ENCODE results near the gene GALNS.
A peak's percentile ranks its signal among the peaks of the same experiment; 100 is the strongest.
"Not testable (repeated sequence)": the region's sequence is repeated elsewhere in the genome, so short reads cannot be mapped to it uniquely, and the experiment has no call there.

The GALNS gene

DNA sequence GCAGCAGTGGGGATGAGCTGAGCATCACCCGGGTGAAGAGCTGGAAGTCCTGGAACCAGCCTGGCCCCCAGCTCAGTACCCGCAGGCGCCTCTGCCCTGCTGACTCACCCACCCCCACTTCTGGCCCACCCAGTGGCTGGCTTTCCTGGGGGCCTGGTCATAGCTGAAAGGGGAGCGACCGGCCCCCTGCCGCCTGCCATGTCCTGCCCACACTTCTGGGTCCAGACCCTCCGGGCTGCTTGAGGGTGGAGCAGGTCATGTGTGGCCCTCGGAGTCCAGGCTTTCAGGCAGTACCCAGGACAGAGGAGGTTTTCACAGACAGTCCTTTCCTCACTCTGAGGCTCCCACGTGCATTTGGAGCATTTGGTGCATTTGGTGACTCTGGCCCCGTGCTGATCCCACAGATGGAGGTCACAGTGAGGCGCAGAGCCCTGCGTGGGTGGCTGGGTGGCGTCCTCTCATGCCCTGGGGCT is 64.6 kb downstream of the GALNS start:
- Mint-ChIP-seq H3K27ac (no peak overlapping the region), H3K9me3 (no peaks in the 10 kb centered on the region), H3K36me3 (no peaks in the 10 kb centered on the region), H3K27me3 (no peaks in the 10 kb centered on the region), H3K4me3 (no peak overlapping the region), H3K4me1 (peaks cover 52% of the 10 kb centered on the region)
- ATAC-seq: peak; percentile 6

DNA sequence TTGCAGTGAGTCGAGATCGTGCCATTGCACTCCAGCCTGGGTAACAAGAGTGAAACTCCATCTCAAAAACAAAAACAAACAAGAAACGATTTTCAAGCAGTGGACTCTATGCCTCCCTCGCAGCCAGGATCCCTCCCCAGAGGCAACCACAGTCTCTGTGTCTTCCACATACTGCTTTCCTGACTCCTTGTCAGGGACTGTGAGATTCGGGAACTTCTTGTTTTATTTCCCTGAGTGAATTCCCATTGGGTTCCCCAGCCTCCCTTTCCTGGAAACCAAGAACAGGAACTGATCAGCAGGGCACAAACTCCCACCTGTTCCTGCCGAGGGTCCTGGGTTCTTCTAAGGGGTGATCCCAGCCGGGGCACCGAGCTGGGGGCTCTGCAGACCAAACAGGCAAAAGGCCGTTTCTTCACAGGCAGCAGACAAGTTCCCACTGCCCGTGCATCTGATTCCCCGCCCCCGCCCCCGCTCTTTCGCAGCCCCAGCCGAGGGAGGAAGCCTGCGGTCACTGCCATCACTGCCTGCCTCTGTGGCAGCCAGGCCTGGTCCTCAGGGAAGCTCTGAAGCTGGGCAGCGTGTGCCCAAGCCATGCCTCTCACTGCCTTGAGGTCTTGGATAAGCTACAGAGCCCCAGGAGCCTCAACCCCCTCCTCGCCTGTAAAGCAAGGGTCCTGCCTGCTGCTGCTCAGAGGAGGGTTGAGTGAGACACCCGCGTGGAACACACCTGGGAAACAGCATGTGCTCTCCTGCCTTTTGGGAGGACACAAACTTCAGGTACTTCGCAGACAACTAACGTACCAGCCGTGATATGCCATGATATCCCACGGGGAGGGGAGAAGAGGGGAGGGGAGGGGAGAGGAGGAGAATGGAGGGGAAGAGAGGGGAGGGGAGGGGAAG is 66.2 kb downstream of the GALNS start:
- peak overlapping the region; percentile 73 for H3K27ac Mint-ChIP-seq
- ATAC-seq: peak; percentile 70
- H3K36me3 Mint-ChIP-seq: no peaks in the 10 kb centered on the region
- H3K4me1 Mint-ChIP-seq: peaks cover 52% of the 10 kb centered on the region
- H3K9me3 Mint-ChIP-seq: no peaks in the 10 kb centered on the region
- H3K4me3 Mint-ChIP-seq: peak overlapping the region; percentile 31
- no peaks in the 10 kb centered on the region for H3K27me3 Mint-ChIP-seq

DNA sequence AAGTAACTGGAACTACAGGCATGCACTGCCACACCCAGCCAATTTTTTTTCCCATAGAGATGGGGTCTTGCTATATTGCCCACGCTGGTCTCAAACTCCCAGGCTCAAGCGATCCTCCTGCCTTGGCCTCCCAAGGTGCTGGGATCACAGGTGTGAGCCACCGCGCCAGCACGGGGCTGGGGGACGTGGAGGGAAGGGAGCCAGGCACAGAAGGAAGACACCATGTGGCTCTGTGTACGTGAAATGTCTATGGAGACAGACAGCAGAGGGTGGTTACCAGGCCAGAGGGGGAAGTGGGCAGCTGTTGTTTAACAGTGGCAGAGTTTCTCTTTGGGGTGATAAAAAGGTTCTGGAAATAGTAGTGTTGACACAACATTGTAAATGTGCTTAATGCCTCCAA is 67.2 kb downstream of the GALNS start:
- Mint-ChIP-seq H3K4me1 (peaks cover 44% of the 10 kb centered on the region), H3K4me3 (no peak overlapping the region), H3K36me3 (no peaks in the 10 kb centered on the region), H3K9me3 (no peaks in the 10 kb centered on the region), H3K27ac (peak overlapping the region; percentile 73), H3K27me3 (no peaks in the 10 kb centered on the region)
- ATAC-seq: no peak

DNA sequence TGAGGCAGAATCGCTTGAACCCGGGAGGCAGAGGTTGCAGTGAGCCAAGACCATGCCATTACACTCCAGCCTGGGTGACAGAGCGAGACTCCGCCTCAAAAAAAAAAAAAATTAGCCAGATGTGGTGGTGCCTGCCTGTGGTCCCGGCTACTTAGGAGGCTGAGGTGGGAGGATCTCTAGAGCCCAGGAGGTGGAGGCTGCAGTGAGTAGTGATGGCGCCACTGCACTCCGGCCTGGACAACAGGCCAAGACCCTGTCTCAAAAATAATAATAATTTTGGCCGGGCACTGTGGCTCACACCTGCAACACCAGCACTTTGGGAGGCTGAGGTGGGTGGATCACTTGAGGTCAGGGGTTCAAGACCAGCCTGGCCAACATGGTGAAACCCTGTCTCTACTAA is 68.0 kb downstream of the GALNS start:
- not testable (repeated sequence) for H3K27ac Mint-ChIP-seq, ATAC-seq, H3K36me3 Mint-ChIP-seq, H3K9me3 Mint-ChIP-seq, H3K27me3 Mint-ChIP-seq, H3K4me3 Mint-ChIP-seq
- H3K4me1 Mint-ChIP-seq: peaks cover 45% of the 10 kb centered on the region

DNA sequence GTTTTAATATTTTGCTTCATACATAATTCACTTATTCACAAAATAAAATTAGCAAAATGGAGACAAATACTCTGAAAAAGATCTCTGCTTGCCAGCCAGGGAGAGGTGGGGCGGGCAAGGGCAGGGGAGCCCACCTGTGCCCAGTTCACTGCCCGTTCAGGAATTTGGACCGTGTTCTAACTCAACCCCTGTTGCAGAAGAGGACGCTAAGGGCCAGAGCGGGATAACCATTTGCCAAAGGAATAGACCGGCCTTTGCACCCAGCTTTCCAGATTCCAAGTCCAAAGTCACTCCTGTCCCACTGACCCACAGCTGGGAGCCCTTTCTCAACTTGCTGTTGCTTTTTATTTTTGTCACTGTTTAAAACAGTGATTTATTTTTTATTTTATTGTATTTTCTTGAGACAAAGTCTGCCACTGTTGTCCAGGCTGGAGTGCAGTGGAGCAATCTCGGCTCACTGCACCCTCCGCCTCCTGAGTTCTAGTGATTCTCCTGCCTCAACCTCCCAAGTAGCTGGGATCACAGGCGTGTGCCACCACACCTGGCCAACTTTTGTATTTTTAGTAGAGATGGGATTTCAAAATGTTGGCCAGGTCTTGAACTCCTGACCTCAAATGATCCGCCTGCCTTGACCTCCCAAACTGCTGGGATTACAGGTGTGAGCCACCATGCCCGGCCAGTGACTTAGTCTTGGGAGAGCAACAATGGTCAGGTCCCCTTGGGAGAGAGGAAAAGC is 69.0 kb downstream of the GALNS start:
- Mint-ChIP-seq H3K9me3 (no peaks in the 10 kb centered on the region), H3K36me3 (no peaks in the 10 kb centered on the region), H3K4me3 (no peak overlapping the region), H3K27ac (no peak overlapping the region), H3K4me1 (peaks cover 46% of the 10 kb centered on the region), H3K27me3 (no peaks in the 10 kb centered on the region)
- ATAC-seq: no peak

DNA sequence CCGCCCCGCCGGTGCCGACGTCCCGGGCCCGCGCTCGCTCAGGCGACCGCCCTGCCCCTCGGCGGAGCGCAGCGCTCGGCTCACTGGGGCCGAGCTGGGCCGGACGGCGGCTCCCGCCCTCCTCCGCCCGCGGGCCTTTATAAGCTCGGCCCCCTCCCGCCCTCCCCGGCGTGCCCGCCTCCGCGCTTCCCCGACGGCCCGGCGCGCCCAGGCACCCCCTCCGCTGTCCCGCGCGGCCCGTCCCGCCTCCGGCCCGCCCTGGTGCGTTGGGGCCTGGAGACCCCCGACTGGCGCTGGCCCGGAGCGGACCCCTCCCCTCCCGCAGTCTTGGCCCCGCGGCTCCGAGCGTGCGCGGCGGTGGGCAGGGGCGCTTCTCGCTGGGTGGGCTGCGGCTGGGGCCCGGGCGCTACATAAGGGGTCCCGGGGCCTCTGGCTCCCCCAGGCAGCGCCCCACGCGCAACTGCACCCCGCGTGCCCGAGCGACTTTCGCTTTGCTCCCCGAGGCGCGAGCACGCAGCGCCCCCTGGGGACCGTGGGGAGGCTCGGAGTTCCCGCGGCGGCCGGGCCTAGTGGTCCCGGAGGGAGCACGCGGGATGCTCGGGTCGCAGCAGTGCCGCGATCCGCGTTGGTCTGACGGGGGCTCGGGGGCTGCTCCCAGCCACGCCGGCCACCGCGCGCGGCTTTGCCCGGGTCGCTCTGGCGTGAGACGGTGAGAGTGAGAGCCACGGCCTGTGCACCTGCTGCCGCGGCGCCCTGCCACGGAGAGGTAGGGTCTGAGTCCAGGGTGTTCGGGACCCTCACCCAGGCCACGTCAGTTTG is 71.4 kb downstream of the GALNS start, which contains the start of gene PIEZO1:
Gene PIEZO1 (minus strand): TSS at position 115 of the 819 bp plus-strand sequence. CDS start 256 bp downstream, outside the sequence.
- Mint-ChIP-seq H3K36me3 (no peaks in the 10 kb centered on the region), H3K27ac (peak within 1 kb of the TSS; percentile 75), H3K9me3 (no peaks in the 10 kb centered on the region), H3K4me3 (peak within 1 kb of the TSS; percentile 87), H3K4me1 (peaks cover 47% of the 10 kb centered on the region), H3K27me3 (no peaks in the 10 kb centered on the region)
- ATAC-seq: peak; percentile 71

DNA sequence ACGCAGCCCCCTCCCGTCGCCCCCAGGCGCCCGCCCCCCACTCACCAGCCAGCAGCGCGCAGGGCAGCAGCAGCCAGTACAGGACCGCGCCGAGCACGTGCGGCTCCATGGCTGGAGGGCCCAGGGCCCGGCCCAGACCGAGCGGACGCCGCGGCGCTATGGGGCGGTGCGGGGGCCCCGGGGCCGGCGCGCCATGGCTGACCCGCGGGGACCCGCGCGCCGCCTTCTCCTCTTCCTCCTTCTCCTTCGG is 72.0 kb downstream of the GALNS start:
- Mint-ChIP-seq H3K27me3 (no peaks in the 10 kb centered on the region), H3K4me3 (peak overlapping the region; percentile 87), H3K27ac (no peak overlapping the region), H3K4me1 (peaks cover 47% of the 10 kb centered on the region), H3K9me3 (no peaks in the 10 kb centered on the region), H3K36me3 (no peaks in the 10 kb centered on the region)
- ATAC-seq: peak; percentile 56

DNA sequence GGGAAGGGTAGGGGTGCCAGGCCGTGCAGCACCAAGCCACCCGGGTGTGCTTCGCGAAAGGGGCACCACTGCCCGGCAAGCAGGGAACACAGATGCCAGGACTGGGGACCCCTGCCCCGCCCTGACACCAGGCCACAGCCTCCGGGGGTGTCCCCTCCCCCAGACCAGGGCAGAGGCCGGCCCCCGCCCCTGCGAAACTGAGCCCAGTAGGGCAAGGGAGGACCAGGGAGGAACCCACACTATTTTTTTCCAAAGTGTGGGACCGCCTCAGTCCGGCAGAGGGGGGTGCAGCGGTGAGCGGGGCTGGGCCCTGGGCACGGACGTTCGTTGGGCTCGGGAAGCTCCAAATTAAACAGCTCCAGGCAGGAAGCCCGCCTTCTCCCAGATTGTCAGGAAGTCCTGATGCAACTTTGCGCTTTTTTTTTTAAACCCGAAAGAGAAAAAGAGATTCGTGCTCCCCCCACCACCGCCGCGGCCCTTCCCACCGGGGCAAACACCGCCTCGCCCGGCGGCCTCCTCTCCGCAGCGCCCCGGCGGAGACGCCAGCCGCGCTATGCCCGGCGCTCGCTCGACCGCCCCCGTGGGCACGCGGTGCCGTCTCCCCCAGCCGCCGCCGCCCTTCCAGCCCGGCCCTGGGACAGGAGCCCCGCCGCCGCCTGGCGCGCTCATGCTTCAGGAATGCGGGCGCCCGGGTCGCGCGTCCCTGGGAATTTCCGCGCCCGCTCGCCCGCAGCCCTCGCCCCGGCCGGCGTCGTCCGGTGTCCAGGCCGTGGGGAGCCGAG is 72.5 kb downstream of the GALNS start:
- Mint-ChIP-seq H3K4me3 (peak overlapping the region; percentile 87), H3K4me1 (peaks cover 46% of the 10 kb centered on the region), H3K9me3 (no peaks in the 10 kb centered on the region), H3K36me3 (no peaks in the 10 kb centered on the region), H3K27me3 (no peaks in the 10 kb centered on the region), H3K27ac (peak overlapping the region; percentile 75)
- peak; percentile 48 for ATAC-seq

DNA sequence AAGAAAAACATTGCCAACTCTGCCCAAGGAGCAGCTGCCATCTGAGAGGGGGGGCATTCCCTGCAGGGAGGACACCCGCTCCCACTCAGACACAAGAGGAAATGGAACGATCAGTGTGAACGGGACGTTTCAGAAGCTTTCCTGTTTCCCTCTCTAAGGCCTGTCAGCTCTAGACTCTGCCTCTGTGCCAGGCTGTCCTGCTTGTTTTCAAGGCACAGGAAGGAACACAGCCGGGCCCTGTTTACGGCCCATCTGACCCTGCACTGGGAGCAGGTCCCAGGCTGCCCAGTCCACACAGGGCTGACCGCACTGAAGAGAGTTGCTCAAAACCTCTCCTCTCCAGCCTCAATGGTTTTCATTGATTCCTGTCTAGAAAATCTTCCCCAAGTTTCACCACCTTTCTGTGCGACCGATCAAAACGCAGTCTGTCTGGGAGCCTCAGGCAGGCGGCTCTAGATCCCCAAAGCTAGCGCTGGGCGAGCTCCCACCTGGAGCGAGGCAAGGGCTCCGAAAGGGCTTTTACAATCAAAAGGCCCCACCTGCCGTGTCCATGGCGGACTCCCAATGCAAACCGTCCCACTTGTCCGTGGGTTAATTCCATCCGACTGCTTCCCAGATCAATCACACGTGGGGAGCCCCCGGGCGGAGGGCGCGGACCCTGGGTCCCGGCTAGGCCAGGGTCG is 73.2 kb downstream of the GALNS start:
- Mint-ChIP-seq H3K27me3 (no peaks in the 10 kb centered on the region), H3K4me1 (peaks cover 49% of the 10 kb centered on the region), H3K36me3 (no peaks in the 10 kb centered on the region), H3K4me3 (peak overlapping the region; percentile 87), H3K9me3 (no peaks in the 10 kb centered on the region), H3K27ac (peak overlapping the region; percentile 75)
- no peak for ATAC-seq

DNA sequence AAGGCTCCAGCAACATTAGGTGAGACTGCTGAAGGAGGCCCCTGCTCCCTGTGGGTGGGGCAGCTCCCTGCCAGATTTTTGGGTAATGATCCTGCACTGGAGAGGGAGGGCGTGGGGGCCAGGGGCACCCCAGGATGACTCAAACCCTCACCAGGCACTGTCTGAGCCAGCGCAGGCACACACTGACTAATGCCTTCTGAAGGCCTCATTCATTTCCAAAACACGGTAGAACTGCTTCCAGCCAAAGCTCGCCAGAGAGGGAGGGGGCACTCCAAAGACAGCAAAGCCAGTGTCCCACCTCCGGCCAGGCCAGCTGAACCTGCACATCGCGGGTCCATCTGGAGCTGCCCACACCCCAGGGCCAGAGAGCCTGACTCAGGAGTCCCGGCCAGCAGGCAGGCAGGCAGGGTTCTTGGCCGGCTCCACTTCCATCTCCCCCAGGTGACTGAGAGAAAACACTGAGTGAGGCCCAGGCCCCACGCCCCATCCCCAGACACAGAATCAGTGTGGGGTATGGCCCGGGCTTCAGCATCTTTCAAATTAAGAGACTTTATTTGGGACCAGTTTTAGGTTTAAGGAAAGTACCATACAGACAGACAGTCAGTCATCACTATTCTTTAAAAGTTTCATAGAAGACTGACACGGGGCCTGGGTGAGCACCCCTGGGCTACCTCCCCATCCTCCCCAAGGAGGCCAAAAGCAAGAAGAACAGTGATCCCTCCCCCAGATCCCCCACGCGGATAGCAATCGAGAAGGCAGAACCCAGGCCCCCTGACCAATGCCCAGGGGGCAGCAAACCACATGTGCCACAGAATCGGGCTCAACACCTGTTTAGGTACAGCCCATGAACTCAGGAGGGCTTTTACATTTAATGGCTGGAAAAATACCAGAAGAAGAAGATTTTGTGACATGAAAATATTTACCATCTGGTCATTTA is 74.0 kb downstream of the GALNS start:
- peaks cover 57% of the 10 kb centered on the region for H3K4me1 Mint-ChIP-seq
- no peaks in the 10 kb centered on the region for H3K27me3 Mint-ChIP-seq
- peak; percentile 9 for ATAC-seq
- H3K4me3 Mint-ChIP-seq: peak overlapping the region; percentile 87
- H3K9me3 Mint-ChIP-seq: no peaks in the 10 kb centered on the region
- no peaks in the 10 kb centered on the region for H3K36me3 Mint-ChIP-seq
- peak overlapping the region; percentile 75 for H3K27ac Mint-ChIP-seq

DNA sequence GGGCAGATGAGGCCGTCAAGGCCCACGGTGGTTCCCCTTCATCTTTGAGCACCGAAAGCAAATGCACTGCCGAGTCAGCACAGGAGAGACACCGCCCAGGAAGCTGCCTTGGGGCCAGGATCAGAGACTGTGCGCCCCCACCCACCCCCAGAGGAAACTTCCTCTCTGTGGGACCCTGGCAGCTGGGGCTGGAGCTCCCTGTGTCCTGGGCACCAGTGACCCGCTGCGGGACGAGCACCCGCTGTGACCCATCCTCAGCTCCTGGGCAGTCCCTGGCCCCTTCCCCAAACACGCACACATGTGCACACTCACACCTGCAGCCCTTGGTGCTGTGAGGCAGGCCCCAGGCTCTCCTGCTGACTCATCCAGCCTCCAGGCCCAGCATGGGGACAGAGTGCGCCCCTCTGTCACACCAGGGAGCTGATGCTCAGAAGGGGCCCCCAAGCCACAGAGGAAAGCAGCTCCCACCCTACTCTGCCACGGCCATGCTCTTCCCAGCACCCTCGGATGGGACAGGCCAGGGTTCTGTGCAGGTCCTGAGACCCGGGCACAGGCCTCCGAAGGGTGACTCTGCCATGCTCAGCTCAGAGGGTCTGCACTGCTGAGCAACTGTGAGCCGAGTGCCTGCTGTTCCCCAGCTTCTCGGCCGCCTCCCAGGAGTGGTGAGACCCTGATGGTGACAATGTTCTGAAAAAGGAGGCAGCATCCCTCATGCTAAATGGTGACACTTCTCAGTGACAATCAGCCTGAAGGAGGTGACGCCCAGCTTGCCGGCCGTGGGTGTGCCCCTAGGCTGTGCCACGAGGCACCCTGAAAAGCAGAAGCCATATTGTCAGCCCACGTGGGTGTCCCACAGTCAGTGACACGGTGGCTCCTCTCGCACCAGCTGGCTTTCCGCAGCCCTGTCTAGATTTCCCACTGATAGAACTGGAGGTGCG is 75.3 kb downstream of the GALNS start:
- Mint-ChIP-seq H3K36me3 (peaks cover 3% of the 10 kb centered on the region), H3K27ac (peak overlapping the region; percentile 75), H3K4me3 (peak overlapping the region; percentile 87), H3K9me3 (no peaks in the 10 kb centered on the region), H3K4me1 (peaks cover 60% of the 10 kb centered on the region), H3K27me3 (no peaks in the 10 kb centered on the region)
- ATAC-seq: peak; percentile 63

DNA sequence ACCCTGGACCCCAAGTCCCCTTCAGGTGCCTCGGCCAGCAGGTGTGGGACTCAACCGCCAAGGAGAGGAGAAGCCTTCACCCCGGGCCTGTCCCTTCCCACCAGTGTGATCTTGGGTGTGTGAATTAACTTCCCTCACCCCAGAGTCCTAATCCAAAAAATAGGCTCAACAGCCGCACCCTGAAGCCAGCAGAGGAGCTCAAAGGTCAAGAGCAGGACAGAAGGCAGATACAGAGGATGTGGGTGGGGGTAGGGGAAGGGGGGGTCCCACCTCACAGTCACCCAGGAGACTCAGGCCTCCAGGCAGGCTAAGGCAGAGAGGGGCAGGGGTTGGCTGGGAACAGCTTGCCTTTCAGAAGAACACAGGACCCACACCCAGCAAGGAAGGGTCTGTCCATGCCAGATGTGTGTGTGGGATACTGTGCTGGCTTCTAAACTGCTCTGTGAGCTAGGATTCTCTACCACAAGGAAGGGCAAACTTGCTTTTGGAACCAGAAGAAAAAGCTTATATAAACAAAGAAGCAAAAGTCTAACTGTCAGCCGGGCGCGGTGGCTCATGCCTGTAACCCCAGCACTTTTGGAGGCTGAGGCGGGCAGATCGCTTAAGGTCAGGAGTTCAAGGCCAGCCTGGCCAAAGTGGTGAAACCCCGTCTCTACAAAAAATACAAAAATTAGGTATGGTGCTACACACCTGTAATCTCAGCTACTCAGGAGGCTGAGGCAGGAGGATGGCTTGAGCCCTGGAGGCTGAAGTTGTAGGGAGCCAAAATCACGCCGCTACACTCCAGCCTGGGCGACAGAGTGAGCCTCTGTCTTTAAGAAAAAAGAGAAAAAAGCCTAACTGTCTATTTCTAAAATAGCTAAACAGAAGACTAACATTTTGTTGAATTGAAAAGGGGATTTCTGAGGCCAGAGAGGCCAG is 76.3 kb downstream of the GALNS start:
- H3K36me3 Mint-ChIP-seq: peaks cover 6% of the 10 kb centered on the region

More for the DNA sequence above, 76.3 kb downstream of the GALNS start:
- ATAC-seq: no peak
- Mint-ChIP-seq H3K27me3 (no peaks in the 10 kb centered on the region), H3K9me3 (no peaks in the 10 kb centered on the region), H3K4me3 (peak overlapping the region; percentile 87), H3K27ac (peak overlapping the region; percentile 75), H3K4me1 (peaks cover 60% of the 10 kb centered on the region)

Measured in stimulated activated memory B cell treated with anti-CD40 and anti-IgM and Interleukin-4, amounts not matched to agents 10 μg/mL and 1 μg/mL and 100 μg/mL, for 72 hours (primary cell).